NB4 (cell line): Measurements from ENCODE around the gene MBOAT2.

Experiments
- CTCF ChIP-seq: IDR thresholded peaks from one replicate; pipeline ENCODE4 v1.5.1; 2012; ENCODE audit warnings: low read depth, low read length
- MYC ChIP-seq: IDR thresholded peaks from 2 replicates; pipeline ENCODE4 v1.6.1; 2011; ENCODE audit warnings: low read depth, low read length
- POLR2A ChIP-seq: IDR thresholded peaks from 2 replicates; pipeline ENCODE4 v1.6.1; 2011; ENCODE audit warnings: mild to moderate bottlenecking; ENCODE audit not compliant: insufficient read length; ENCODE audit errors: extremely low read depth
- TF ChIP-seq, protein P1 (sequence below): IDR thresholded peaks from 2 replicates; pipeline ENCODE4 v1.6.1; 2011; ENCODE audit warnings: low read depth, low read length

DNA sequence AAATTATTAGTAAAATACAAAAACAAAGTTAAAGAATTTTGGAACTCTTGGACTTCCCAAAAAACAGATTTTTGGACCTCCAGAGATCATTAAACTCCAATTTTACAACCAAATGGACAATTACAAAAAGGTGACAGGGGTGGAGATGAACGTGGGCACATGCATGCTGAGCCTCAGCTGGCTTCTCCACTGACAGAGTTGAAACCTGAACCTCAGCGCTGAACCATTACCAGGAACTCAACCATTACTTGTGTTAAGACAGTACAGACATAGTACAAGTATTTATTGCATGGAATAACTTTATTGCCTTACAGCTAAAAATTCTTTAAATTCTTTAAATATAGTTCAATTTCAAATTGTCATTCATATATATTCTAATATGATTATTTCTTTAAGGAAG is 133.0 kb downstream of the MBOAT2 start:
- TF ChIP-seq CTCF (no peak), POLR2A (no peak), MYC (no peak)
- TF ChIP-seq, protein P1, sequence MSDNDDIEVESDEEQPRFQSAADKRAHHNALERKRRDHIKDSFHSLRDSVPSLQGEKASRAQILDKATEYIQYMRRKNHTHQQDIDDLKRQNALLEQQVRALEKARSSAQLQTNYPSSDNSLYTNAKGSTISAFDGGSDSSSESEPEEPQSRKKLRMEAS: no peak
